ENCODE measurements around the gene RETNLB.

RETNLB gene, protein sequence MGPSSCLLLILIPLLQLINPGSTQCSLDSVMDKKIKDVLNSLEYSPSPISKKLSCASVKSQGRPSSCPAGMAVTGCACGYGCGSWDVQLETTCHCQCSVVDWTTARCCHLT

DNA sequence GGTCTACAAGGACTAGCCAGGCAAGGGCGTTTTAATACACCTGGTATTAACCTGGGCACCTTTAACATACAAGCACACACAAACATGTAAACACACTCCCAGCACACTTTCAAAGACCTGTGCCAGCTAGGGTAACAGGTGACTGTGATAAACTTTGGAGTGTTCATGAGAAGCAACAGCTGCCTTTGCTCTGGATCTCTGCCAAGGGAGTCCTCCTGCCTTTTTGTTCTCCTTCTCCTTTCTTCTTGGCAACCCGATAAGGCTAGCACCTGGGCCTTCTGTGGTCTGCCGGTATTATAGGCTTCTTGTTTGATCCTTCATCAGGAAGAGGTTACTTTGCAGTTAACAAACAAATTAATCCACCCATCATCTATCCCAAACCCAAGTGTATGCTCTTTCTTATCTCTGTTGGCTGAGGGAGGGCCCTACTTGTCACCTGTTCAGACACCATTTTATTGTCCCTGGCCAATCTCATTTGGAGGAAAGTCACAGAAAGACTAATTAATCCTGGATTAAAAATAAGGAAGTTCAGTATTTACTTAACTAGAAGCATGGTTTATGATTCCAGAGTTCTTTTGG lies at the start of gene RETNLB:
TSS of gene RETNLB (minus strand) at position 7 of the 579 bp plus-strand sequence. CDS start 225 bp downstream, outside the sequence.
- Mint-ChIP-seq H3K27ac (no peak within 1 kb of the TSS), H3K36me3 (no peaks in the 10 kb centered on the region), H3K4me3 (no peak within 1 kb of the TSS), H3K27me3 (peaks cover 4% of the 10 kb centered on the region), H3K9me3 (peaks cover 2% of the 10 kb centered on the region), H3K4me1 (no peaks in the 10 kb centered on the region)
- ATAC-seq (ENCODE audit: low read depth) = no peak
- DNase-seq (ENCODE audit: low spot score in 2 of 2) = no peak

DNA sequence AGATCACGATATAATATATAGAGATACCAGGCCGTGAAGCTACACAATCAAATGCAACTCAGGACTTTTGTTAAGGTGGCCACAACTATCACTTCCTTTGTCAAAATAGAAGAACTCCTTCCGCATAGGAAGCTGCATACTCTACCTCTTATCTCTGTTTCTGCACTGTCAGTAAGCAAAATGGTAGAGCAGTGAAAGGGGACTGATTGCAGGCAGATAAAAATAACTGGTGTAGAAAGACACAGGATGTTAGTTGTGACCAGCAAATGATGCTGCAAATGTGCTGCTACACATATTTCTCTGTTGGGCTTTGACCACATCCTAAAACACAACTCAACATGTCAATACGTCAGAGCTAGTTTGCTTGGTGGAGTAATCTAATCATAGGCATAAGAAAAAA lies 49.1 kb upstream of the RETNLB start:
- no peak overlapping the region for H3K4me3 Mint-ChIP-seq
- peaks cover 7% of the 10 kb centered on the region for H3K9me3 Mint-ChIP-seq
- no peaks in the 10 kb centered on the region for H3K36me3 Mint-ChIP-seq
- H3K4me1 Mint-ChIP-seq = no peaks in the 10 kb centered on the region
- ATAC-seq (ENCODE audit: low read depth) (no peak), DNase-seq (ENCODE audit: low spot score in 2 of 2) (no peak)
- H3K27me3 Mint-ChIP-seq = no peaks in the 10 kb centered on the region
- H3K27ac Mint-ChIP-seq = no peak overlapping the region

DNA sequence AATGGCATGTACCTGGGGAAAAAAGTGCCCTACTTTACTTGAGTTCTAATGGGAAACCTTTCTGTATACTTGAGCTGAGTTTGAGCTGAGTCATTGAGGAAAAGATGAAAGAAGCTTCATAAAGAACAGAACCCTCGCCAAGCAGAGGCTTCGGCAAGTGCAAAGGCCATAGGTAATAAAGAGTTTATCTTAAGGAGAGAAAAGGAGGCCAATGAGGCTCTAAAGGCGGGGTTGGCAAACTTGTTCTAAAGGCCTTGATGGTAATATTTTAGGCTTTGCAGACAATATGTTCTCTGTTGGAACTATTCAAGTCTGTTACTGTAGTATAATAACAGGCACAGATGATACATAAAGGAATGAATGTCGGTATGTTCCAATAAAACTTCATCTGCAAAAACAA lies 47.8 kb upstream of the RETNLB start:
- Mint-ChIP-seq H3K27ac (no peak overlapping the region), H3K4me3 (no peak overlapping the region), H3K4me1 (no peaks in the 10 kb centered on the region), H3K9me3 (peaks cover 6% of the 10 kb centered on the region), H3K27me3 (no peaks in the 10 kb centered on the region), H3K36me3 (no peaks in the 10 kb centered on the region)
- ATAC-seq (ENCODE audit: low read depth) (no peak), DNase-seq (ENCODE audit: low spot score in 2 of 2) (no peak)

DNA sequence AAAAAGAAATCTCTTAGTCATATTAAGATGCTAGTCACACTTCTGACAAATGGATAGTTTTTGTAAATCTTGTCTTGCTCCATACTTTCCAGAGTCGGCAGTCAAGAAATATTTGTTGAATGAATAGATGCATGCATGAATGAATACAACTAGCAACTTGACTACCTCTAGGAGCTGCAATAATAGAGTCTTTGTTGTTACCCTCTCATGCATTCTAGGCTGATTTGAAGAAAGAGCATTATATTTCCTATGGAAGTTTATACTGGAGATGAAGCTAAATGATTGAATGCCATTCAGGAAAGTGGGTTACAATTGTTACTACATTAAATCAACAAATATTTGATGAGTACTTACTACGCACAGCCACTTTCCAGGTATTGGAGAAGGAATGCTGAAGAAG lies 47.2 kb upstream of the RETNLB start:
- no peaks in the 10 kb centered on the region for H3K36me3 Mint-ChIP-seq
- peaks cover 6% of the 10 kb centered on the region for H3K9me3 Mint-ChIP-seq
- DNase-seq (ENCODE audit: low spot score in 2 of 2) = no peak
- H3K4me1 Mint-ChIP-seq = no peaks in the 10 kb centered on the region
- H3K27me3 Mint-ChIP-seq = no peaks in the 10 kb centered on the region
- no peak overlapping the region for H3K4me3 Mint-ChIP-seq
- no peak overlapping the region for H3K27ac Mint-ChIP-seq
- ATAC-seq (ENCODE audit: low read depth) = no peak

DNA sequence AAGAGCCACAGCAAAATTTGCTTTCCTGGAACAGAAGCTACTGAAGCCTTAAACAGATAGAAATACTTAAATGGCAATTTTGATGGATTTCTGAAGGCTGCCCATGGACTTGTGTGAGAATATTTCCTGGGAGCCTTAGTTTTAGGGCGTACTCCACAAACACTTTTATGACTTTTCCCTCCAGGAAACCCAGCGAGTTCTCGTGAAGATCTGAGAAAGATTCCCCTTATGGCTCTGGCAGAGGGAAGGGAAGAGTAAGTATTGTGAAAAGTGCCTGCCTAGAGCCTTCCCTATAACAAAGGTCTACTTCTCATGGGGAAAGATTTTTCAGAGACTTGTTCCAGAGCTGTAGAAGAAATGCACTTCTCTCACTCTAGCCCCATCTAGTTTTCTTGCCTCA lies 34.3 kb upstream of the RETNLB start:
- ATAC-seq (ENCODE audit: low read depth) = no peak
- no peak for DNase-seq (ENCODE audit: low spot score in 2 of 2)
- H3K27ac Mint-ChIP-seq = no peak overlapping the region
- H3K4me3 Mint-ChIP-seq = no peak overlapping the region
- no peaks in the 10 kb centered on the region for H3K27me3 Mint-ChIP-seq
- no peaks in the 10 kb centered on the region for H3K4me1 Mint-ChIP-seq
- H3K36me3 Mint-ChIP-seq = no peaks in the 10 kb centered on the region
- peaks cover 4% of the 10 kb centered on the region for H3K9me3 Mint-ChIP-seq

DNA sequence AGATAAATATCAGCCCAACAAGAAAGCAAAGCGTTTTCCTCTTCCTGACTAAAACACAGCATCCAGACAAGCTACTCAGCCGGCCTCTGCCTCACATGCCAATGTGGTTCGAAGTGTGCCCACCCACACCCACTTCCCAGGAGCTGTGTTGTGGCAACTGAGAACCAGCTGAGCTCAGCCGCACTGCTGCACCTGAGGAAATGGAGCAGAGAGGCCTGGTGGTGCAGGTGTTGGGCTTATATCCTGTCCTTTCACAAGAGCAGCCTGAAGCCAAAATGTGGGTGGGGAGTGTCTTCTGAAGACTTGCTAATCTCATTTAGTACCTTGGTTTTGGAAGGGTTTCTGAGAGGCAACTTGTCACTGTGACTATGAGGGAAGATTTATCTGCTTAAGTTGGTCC lies 23.0 kb upstream of the RETNLB start:
- DNase-seq (ENCODE audit: low spot score in 2 of 2) (no peak), ATAC-seq (ENCODE audit: low read depth) (no peak)
- no peaks in the 10 kb centered on the region for H3K4me1 Mint-ChIP-seq
- H3K27ac Mint-ChIP-seq = no peak overlapping the region
- no peak overlapping the region for H3K4me3 Mint-ChIP-seq
- no peaks in the 10 kb centered on the region for H3K36me3 Mint-ChIP-seq
- H3K9me3 Mint-ChIP-seq = no peaks in the 10 kb centered on the region
- H3K27me3 Mint-ChIP-seq = peaks cover 3% of the 10 kb centered on the region

DNA sequence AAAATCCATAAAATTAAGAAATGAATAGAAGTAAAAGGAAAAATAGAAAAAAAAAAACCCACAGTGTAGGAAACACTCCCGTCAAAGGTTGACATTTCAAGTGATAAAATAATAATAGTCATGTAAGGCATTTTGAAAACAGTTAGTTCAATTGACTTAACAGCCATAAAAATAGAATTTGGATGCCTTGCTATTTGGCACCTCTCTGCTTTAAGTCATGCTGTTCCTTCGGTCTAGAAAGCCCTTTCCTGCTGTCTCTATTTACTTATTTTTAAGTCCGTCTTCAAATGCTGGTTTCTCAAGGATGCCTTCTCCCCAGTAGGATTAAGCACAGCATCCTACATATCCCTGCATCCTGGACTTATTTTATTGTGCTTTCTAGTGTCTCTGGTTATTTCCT lies 22.3 kb upstream of the RETNLB start:
- DNase-seq (ENCODE audit: low spot score in 2 of 2) (no peak), ATAC-seq (ENCODE audit: low read depth) (no peak)
- Mint-ChIP-seq H3K27ac (no peak overlapping the region), H3K36me3 (no peaks in the 10 kb centered on the region), H3K4me1 (no peaks in the 10 kb centered on the region), H3K27me3 (peaks cover 3% of the 10 kb centered on the region), H3K4me3 (no peak overlapping the region), H3K9me3 (no peaks in the 10 kb centered on the region)

DNA sequence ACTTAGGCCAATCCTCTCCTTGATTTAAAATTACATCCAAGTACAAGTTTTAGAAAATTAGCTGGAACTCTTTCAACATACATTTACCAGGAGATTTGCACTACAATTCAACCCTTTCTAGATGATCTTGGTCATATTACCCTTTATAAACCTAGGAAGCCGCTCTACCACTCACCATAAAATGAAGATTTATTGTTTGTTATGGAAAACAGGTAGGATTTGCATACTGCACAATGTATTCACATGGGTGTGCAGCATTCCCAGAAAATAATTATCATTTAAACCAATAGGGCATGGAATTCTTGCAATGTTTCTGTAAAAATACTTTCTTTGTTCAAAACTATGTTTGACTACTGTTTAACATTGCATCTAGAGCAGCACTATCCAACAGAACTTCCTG lies 18.4 kb upstream of the RETNLB start:
- ATAC-seq (ENCODE audit: low read depth) (no peak), DNase-seq (ENCODE audit: low spot score in 2 of 2) (no peak)
- peaks cover 1% of the 10 kb centered on the region for H3K27me3 Mint-ChIP-seq
- H3K36me3 Mint-ChIP-seq = no peaks in the 10 kb centered on the region
- H3K27ac Mint-ChIP-seq = no peak overlapping the region
- H3K4me3 Mint-ChIP-seq = no peak overlapping the region
- peaks cover 1% of the 10 kb centered on the region for H3K9me3 Mint-ChIP-seq
- no peaks in the 10 kb centered on the region for H3K4me1 Mint-ChIP-seq

DNA sequence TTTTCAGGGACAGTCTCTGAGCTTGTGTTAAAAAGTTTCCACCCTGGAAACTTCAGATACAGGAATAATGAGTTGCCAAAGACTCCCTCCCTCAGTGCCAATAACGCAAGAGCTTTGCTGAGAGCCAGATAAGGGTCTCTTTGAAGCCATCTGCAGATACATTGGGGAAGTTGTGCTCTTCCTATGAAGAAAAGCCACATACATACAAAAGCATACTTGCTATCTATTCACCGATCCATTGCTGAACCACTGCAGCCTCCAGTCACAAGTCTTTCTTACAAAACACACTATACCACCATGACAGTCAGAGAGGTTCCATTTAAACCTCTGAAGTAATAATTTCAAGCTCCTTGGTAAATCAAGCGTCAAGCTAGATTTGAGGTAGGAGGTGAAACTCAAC lies 10.0 kb upstream of the RETNLB start:
- H3K27ac Mint-ChIP-seq = no peak overlapping the region
- peaks cover 1% of the 10 kb centered on the region for H3K9me3 Mint-ChIP-seq
- no peak for ATAC-seq (ENCODE audit: low read depth)
- no peaks in the 10 kb centered on the region for H3K36me3 Mint-ChIP-seq
- peaks cover 3% of the 10 kb centered on the region for H3K27me3 Mint-ChIP-seq
- no peak overlapping the region for H3K4me3 Mint-ChIP-seq
- no peaks in the 10 kb centered on the region for H3K4me1 Mint-ChIP-seq
- DNase-seq (ENCODE audit: low spot score in 2 of 2) = no peak

DNA sequence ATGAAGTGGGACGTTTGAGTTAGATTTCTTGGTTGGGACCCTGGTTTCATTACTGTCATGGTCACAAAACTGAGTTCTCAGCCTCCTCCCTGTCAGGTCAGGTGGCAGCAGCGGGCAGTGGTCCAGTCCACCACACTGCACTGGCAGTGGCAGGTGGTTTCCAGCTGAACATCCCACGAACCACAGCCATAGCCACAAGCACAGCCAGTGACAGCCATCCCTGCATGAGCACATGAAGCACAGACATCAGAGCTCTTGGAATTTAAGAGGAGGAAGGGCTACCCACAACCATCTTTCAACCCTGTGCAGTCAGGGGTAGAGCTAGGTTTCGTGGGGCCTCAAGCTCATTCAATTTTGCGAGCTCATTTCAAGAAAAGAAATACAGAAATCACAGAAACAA lies 1.5 kb downstream of the RETNLB start:
- peaks cover 2% of the 10 kb centered on the region for H3K9me3 Mint-ChIP-seq
- peaks cover 3% of the 10 kb centered on the region for H3K27me3 Mint-ChIP-seq
- no peak overlapping the region for H3K27ac Mint-ChIP-seq
- ATAC-seq (ENCODE audit: low read depth) = no peak
- no peaks in the 10 kb centered on the region for H3K36me3 Mint-ChIP-seq
- no peaks in the 10 kb centered on the region for H3K4me1 Mint-ChIP-seq
- DNase-seq (ENCODE audit: low spot score in 2 of 2) = no peak
- no peak overlapping the region for H3K4me3 Mint-ChIP-seq

DNA sequence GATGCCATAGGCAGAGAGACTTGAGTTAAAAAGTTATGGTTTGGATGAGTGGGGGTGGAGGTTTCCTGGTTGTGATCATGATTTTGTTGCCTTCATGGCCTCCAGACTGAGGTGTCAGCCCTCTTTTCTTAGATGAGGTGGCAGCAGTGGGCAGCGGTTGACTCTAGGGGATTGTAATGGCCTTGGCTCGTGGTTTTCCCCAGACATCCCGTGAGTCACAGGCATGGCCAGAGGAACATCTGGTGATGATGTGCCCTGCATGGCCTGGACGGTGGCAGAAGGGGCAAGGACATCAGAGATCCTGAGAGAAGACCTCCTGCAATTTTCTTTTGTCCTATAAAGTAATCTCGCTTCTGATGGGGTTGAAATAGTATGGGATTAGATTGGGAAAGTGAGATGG lies 12.4 kb downstream of the RETNLB start:
- Mint-ChIP-seq H3K27ac (no peak overlapping the region), H3K27me3 (peaks cover 7% of the 10 kb centered on the region), H3K36me3 (no peaks in the 10 kb centered on the region), H3K4me1 (no peaks in the 10 kb centered on the region), H3K9me3 (no peaks in the 10 kb centered on the region), H3K4me3 (no peak overlapping the region)
- no peak for DNase-seq (ENCODE audit: low spot score in 2 of 2)
- no peak for ATAC-seq (ENCODE audit: low read depth)

DNA sequence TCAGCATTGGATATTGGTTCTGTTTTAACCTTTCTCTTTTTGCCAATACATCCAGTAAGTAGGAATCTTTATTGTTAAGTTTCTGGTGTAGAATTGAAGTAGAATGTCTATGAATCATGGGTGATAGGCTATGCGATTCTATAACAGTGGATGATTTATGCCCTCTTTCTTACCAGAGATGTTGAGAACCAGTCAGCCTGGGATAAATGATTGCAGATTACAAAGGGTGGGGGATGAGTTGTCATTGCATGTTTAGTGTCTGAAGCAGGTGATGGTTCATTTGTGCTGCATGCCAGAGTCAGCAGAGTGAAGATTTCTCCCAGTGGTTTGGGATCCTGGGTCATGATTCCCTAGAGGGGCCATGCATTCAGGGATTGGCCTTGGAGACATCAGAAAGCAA lies 14.3 kb downstream of the RETNLB start:
- ATAC-seq (ENCODE audit: low read depth) (no peak), DNase-seq (ENCODE audit: low spot score in 2 of 2) (no peak)
- Mint-ChIP-seq H3K4me3 (no peak overlapping the region), H3K36me3 (no peaks in the 10 kb centered on the region), H3K9me3 (no peaks in the 10 kb centered on the region), H3K27me3 (peaks cover 9% of the 10 kb centered on the region), H3K27ac (no peak overlapping the region), H3K4me1 (no peaks in the 10 kb centered on the region)

DNA sequence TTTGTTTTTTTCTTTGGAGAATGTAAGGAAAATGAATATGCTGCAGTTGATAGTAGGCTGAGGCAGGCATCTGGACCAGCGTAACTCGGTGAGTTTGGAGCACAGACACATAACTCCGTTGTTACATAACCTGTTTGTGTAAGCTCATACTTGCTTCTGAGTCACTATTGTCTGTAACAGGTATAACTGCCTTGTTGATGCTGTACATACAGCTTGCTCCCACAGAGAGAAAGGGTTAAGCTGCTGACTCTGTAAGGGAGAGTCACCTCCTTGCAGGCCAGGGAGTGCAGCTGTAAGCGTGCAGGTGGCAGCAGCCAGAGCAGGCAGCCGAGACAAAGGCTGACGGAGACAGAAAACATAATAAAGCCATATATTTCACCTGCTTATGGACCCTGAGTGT lies 20.4 kb downstream of the RETNLB start:
- H3K4me1 Mint-ChIP-seq = no peaks in the 10 kb centered on the region
- DNase-seq (ENCODE audit: low spot score in 2 of 2) = no peak
- H3K4me3 Mint-ChIP-seq = no peak overlapping the region
- peaks cover 13% of the 10 kb centered on the region for H3K27me3 Mint-ChIP-seq
- no peaks in the 10 kb centered on the region for H3K36me3 Mint-ChIP-seq
- H3K27ac Mint-ChIP-seq = no peak overlapping the region
- no peak for ATAC-seq (ENCODE audit: low read depth)
- no peaks in the 10 kb centered on the region for H3K9me3 Mint-ChIP-seq

DNA sequence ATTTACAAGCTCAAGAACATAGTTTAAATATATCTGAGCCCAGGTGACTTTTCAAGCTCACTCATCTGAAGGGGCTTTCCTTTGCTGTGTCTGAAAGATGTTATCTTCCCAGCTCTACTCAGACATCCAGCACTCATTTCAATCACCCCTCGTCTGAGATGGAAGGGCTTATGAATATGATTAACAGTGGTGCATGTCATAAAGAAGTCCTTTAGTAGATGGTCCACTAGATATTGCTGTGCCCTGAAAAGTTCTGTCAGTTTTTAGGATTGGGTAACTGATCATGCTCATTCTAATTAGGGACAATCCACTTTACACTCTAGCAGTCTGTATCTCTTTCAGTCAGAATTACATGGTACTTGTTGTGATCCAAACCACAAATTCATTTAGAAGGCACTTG lies 28.3 kb downstream of the RETNLB start:
- H3K27ac Mint-ChIP-seq = no peak overlapping the region
- no peaks in the 10 kb centered on the region for H3K36me3 Mint-ChIP-seq
- DNase-seq (ENCODE audit: low spot score in 2 of 2) (no peak), ATAC-seq (ENCODE audit: low read depth) (no peak)
- no peaks in the 10 kb centered on the region for H3K9me3 Mint-ChIP-seq
- peaks cover 8% of the 10 kb centered on the region for H3K27me3 Mint-ChIP-seq
- H3K4me1 Mint-ChIP-seq = peaks cover 4% of the 10 kb centered on the region
- no peak overlapping the region for H3K4me3 Mint-ChIP-seq

DNA sequence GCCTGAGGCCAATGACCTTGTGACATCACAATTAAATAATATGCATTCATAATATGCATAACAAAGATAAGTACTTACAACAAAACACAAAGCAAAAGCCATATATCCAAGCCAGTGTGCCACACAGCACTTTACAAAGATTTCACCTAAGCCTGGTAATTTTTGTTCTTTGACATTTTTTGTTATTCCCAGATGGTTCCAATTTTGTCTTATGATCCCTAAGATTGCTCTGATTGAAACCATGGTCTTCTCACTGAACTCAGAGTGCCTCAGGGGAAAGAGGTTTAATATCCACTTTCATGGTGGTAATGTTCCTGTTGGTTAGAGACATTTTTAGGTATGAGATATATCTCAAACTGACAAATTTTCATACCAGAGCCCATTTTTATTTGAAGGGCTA lies 29.1 kb downstream of the RETNLB start:
- Mint-ChIP-seq H3K4me3 (no peak overlapping the region), H3K36me3 (no peaks in the 10 kb centered on the region), H3K27ac (no peak overlapping the region), H3K4me1 (peaks cover 4% of the 10 kb centered on the region), H3K27me3 (peaks cover 6% of the 10 kb centered on the region), H3K9me3 (no peaks in the 10 kb centered on the region)
- ATAC-seq (ENCODE audit: low read depth) (no peak), DNase-seq (ENCODE audit: low spot score in 2 of 2) (no peak)

Data from memory B cell (primary cell).